BLaER1 (cell line): Measurements from ENCODE around the gene CDKN2B.
"Not testable (repeated sequence)": the region's sequence is repeated elsewhere in the genome, so short reads cannot be mapped to it uniquely, and the experiment has no call there.

Source experiments
- H3K27ac ChIP-seq: shearing (Covaris generic); formaldehyde crosslinking; 2 replicates; pipeline ENCODE4 v1.8.1; 2022
- H3K27me3 ChIP-seq: shearing (Covaris generic); formaldehyde crosslinking; 2 replicates; pipeline ENCODE4 v1.8.1; 2022
- H3K36me3 ChIP-seq: shearing (Covaris generic); formaldehyde crosslinking; 2 replicates; pipeline ENCODE4 v1.8.1; 2022
- H3K4me1 ChIP-seq: shearing (Covaris generic); formaldehyde crosslinking; 2 replicates; pipeline ENCODE4 v1.8.1; 2022
- H3K4me2 ChIP-seq: shearing (Covaris generic); formaldehyde crosslinking; 2 replicates; pipeline ENCODE4 v1.8.1; 2022
- H3K4me3 ChIP-seq: shearing (Covaris generic); formaldehyde crosslinking; 2 replicates; pipeline ENCODE4 v1.8.1; 2022
- H3K9ac ChIP-seq: shearing (Covaris generic); formaldehyde crosslinking; 2 replicates; pipeline ENCODE4 v1.8.1; 2022
- H3K9me3 ChIP-seq: shearing (Covaris generic); formaldehyde crosslinking; 2 replicates; pipeline ENCODE4 v1.8.1; 2022
- H4K20me1 ChIP-seq: shearing (Covaris generic); formaldehyde crosslinking; 2 replicates; pipeline ENCODE4 v1.8.1; 2022
- Cebpa-rat ChIP-seq: shearing (Covaris generic); IDR thresholded peaks from 2 replicates; pipeline ENCODE4 v1.8.1; 2022

Gene CDKN2B

GRCh38 chr9:21965401-21965951, 43.6 kb downstream of the CDKN2B start:
- H4K20me1 ChIP-seq = peaks cover 57% of the 10 kb centered on the region
- no peak for TF ChIP-seq Cebpa-rat
- H3K9ac ChIP-seq = no peak overlapping the region
- peak overlapping the region; percentile 53 for H3K4me3 ChIP-seq
- H3K9me3 ChIP-seq = peaks cover 50% of the 10 kb centered on the region
- H3K36me3 ChIP-seq = peaks cover 6% of the 10 kb centered on the region
- H3K4me1 ChIP-seq = peaks cover 18% of the 10 kb centered on the region
- H3K27me3 ChIP-seq = peaks cover 79% of the 10 kb centered on the region
- no peak overlapping the region for H3K27ac ChIP-seq
- peak overlapping the region; percentile 71 for H3K4me2 ChIP-seq

DNA sequence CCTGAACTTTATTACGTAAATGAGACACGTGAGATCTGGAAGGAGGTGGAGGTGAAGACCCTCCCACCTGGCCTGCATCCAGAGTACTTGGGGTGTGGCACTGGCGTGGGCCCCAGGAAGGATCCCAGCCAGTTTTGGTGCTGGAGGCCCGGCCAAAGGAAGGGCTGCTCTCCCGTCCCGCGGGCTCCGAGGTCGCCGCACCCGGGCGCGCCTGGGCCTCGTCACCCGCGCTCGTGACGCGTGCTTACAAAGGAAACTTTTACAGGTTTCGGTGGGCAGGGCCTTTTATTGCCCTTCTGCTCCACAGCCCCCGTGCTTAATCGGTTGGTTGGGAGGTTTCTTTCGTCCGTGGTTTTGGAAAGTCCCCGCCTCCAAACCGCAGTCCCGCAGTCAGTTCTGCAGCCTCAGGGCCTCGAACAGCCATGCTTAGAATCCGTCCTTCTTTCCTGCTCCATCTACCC, 44.1 kb downstream of the CDKN2B start:
- Histone ChIP-seq H3K27me3 (peaks cover 74% of the 10 kb centered on the region), H3K27ac (no peak overlapping the region), H3K4me3 (peak overlapping the region; percentile 53), H3K36me3 (peaks cover 1% of the 10 kb centered on the region), H3K9me3 (peaks cover 45% of the 10 kb centered on the region), H4K20me1 (peaks cover 52% of the 10 kb centered on the region), H3K4me2 (peak overlapping the region; percentile 71), H3K4me1 (peaks cover 18% of the 10 kb centered on the region), H3K9ac (no peak overlapping the region)
- TF ChIP-seq Cebpa-rat = no peak

GRCh38 chr9:21961569-21961968, 47.5 kb downstream of the CDKN2B start:
- H3K27ac ChIP-seq = no peak overlapping the region
- H3K4me3 ChIP-seq = no peak overlapping the region
- no peak overlapping the region for H3K4me2 ChIP-seq
- H3K36me3 ChIP-seq = no peaks in the 10 kb centered on the region
- H4K20me1 ChIP-seq = peaks cover 18% of the 10 kb centered on the region
- peaks cover 24% of the 10 kb centered on the region for H3K9me3 ChIP-seq
- peaks cover 12% of the 10 kb centered on the region for H3K4me1 ChIP-seq
- no peak overlapping the region for H3K9ac ChIP-seq
- peak; percentile 73; the same call in 1 of the 2 replicates for TF ChIP-seq Cebpa-rat
- peaks cover 40% of the 10 kb centered on the region for H3K27me3 ChIP-seq

GRCh38 chr9:21959268-21959667, 49.8 kb downstream of the CDKN2B start:
- H3K9ac ChIP-seq, H3K36me3 ChIP-seq, H4K20me1 ChIP-seq, H3K27ac ChIP-seq, H3K4me3 ChIP-seq, H3K4me1 ChIP-seq, H3K4me2 ChIP-seq: not testable (repeated sequence)
- Histone ChIP-seq H3K9me3 (peaks cover 19% of the 10 kb centered on the region), H3K27me3 (peaks cover 17% of the 10 kb centered on the region)

- no peaks in the 10 kb centered on the region for H3K4me1 ChIP-seq
- H3K9ac ChIP-seq = no peak overlapping the region
- H3K4me2 ChIP-seq = no peak overlapping the region
- H3K27me3 ChIP-seq = peaks cover 13% of the 10 kb centered on the region
- peaks cover 16% of the 10 kb centered on the region for H3K9me3 ChIP-seq
- H3K36me3 ChIP-seq = no peaks in the 10 kb centered on the region
- no peak overlapping the region for H3K4me3 ChIP-seq
- no peak overlapping the region for H3K27ac ChIP-seq
- TF ChIP-seq Cebpa-rat = no peak
- no peaks in the 10 kb centered on the region for H4K20me1 ChIP-seq
Observed at GRCh38 chr9:21958833-21959232, 50.3 kb downstream of the CDKN2B start.
